HL-60 (cell line): ENCODE results near the gene CACNA1I.

Experiments used
- GABPA ChIP-seq: IDR thresholded peaks from 2 replicates; pipeline ENCODE4 v1.6.1; 2012; ENCODE audit warnings: low read depth
- POLR2AphosphoS5 ChIP-seq: IDR thresholded peaks from 2 replicates; pipeline ENCODE4 v1.6.1; 2012; ENCODE audit warnings: low read depth
- SPI1 ChIP-seq: IDR thresholded peaks from 2 replicates; pipeline ENCODE4 v1.6.1; 2012; ENCODE audit warnings: low read depth, mild to moderate bottlenecking, borderline replicate concordance
- TF ChIP-seq, protein P1 (sequence below): IDR thresholded peaks from one replicate; pipeline ENCODE4 v1.5.1; 2011; ENCODE audit warnings: low read length, control low read depth, inconsistent platforms; ENCODE audit not compliant: insufficient read depth

- TF ChIP-seq, protein P1, sequence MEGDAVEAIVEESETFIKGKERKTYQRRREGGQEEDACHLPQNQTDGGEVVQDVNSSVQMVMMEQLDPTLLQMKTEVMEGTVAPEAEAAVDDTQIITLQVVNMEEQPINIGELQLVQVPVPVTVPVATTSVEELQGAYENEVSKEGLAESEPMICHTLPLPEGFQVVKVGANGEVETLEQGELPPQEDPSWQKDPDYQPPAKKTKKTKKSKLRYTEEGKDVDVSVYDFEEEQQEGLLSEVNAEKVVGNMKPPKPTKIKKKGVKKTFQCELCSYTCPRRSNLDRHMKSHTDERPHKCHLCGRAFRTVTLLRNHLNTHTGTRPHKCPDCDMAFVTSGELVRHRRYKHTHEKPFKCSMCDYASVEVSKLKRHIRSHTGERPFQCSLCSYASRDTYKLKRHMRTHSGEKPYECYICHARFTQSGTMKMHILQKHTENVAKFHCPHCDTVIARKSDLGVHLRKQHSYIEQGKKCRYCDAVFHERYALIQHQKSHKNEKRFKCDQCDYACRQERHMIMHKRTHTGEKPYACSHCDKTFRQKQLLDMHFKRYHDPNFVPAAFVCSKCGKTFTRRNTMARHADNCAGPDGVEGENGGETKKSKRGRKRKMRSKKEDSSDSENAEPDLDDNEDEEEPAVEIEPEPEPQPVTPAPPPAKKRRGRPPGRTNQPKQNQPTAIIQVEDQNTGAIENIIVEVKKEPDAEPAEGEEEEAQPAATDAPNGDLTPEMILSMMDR = no peak
- no peak for TF ChIP-seq POLR2AphosphoS5
- no peak for TF ChIP-seq SPI1
- no peak for TF ChIP-seq GABPA
Measured at GRCh38 chr22:39697790-39698430, 127.4 kb downstream of the CACNA1I start.
